22Rv1 (cell line): ENCODE results near the gene UPK3B.
"Not testable (repeated sequence)": the region's sequence is repeated elsewhere in the genome, so short reads cannot be mapped to it uniquely, and the experiment has no call there.

ENCODE experiments used
- ZFX ChIP-seq: fragments of 450-650 bp; IDR thresholded peaks from 2 replicates; pipeline ENCODE4 v1.6.1; 2017; ENCODE audit warnings: antibody characterized with exemption, borderline replicate concordance
- TF ChIP-seq, protein P1 (sequence below): fragments of 450-650 bp; IDR thresholded peaks from 2 replicates; pipeline ENCODE4 v1.5.1; 2017; ENCODE audit warnings: mild to moderate bottlenecking

DNA sequence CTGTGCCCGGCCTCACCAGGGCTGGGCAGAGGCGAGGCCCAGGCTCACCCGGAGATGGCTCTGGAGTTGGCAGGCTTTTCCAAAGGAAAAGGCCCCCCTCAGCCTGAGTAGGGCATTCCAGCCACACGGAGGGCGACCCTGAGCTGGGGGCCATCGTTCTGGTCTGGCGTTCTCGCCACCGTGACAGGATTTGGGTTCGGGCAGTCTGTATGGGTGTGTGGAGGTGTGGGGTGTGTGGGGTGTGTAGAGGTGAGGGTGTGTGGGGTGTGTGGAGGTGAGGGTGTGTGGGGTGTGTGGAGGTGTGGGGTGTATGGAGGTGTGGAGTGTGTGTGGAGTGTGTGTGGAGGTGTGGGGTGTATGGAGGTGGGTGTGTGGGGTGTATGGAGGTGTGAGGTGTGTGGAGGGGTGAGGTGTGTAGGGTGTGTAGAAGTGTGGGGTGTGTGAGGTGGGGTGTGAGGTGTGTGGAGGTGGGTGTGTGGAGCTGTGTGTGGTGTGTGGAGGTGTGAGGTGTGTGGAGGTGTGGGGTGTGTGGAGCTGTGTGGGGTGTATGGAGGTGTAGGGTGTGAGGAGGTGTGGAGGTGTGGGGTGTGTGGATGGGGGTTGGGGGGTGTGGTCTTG is 11.7 kb upstream of the UPK3B start:
- TF ChIP-seq, protein P1, sequence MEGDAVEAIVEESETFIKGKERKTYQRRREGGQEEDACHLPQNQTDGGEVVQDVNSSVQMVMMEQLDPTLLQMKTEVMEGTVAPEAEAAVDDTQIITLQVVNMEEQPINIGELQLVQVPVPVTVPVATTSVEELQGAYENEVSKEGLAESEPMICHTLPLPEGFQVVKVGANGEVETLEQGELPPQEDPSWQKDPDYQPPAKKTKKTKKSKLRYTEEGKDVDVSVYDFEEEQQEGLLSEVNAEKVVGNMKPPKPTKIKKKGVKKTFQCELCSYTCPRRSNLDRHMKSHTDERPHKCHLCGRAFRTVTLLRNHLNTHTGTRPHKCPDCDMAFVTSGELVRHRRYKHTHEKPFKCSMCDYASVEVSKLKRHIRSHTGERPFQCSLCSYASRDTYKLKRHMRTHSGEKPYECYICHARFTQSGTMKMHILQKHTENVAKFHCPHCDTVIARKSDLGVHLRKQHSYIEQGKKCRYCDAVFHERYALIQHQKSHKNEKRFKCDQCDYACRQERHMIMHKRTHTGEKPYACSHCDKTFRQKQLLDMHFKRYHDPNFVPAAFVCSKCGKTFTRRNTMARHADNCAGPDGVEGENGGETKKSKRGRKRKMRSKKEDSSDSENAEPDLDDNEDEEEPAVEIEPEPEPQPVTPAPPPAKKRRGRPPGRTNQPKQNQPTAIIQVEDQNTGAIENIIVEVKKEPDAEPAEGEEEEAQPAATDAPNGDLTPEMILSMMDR = not testable (repeated sequence)
- not testable (repeated sequence) for TF ChIP-seq ZFX
